NCI-H526 (cell line): Measurements from ENCODE around the gene RPS23.
"Not testable (repeated sequence)": the region's sequence is repeated elsewhere in the genome, so short reads cannot be mapped to it uniquely, and the experiment has no call there.

Source experiments
- DNase-seq, 2 experiments: peaks; one replicate each; lab custom pipeline; 2025; lab: John Stamatoyannopoulos, UW

RPS23 gene

GRCh38 chr5:82290005-82290404, 11.9 kb upstream of the RPS23 start:
- DNase-seq: no peak

GRCh38 chr5:82287625-82288024, 9.5 kb upstream of the RPS23 start:
- DNase-seq: no peak

- no peak for DNase-seq
These were observed 7.1 kb upstream of the RPS23 start for GRCh38 chr5:82285206-82285605.

- no peak for DNase-seq
These were observed 5.7 kb upstream of the RPS23 start for GRCh38 chr5:82283893-82284292.

GRCh38 chr5:82278711-82279370, 687 bp upstream of the RPS23 start:
- DNase-seq: no peak

GRCh38 chr5:82277613-82277986, 554 bp downstream of the RPS23 start:
- DNase-seq: no peak

DNA sequence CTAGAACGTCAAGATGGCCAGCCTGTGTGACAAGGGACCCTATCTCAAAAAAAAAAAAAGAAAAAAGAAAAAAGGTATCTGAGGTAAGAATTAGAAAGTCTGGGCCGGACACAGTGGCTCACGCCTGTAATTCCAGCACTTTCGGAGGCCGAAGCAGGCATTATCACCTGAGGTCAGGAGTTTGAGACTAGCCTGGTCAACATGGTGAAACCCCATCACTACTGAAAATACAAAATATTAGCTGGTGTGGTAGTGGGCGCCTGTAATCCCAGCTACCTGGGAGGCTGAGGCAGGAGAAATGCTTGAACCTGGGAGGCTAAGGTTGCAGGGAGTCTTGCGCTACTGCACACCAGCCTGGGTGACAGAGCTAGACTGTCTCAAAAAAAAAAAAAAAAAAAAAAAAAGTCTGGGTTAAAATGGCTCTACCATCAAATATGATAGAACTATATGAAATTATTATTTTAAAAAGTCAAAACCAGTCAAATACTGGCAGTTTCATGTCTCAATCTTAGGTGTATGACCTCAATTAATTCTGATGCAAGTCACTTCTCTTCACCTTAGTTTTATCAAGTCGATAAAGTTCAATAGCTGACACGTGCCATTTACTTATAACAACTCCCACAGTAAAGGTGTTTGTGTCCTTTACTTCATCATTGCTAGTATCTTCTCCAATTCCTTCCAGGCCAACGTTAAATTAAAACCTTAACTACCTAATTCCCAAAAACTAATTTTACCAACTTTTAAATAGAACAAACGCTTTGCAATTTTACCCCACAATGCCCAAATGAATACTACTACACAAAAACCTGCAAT, 1.1 kb downstream of the RPS23 start:
- no peak for DNase-seq

GRCh38 chr5:82275216-82275664, 2.9 kb downstream of the RPS23 start:
- no peak for DNase-seq

- DNase-seq: no peak
These were observed 3.6 kb downstream of the RPS23 start for GRCh38 chr5:82274343-82275211.

DNA sequence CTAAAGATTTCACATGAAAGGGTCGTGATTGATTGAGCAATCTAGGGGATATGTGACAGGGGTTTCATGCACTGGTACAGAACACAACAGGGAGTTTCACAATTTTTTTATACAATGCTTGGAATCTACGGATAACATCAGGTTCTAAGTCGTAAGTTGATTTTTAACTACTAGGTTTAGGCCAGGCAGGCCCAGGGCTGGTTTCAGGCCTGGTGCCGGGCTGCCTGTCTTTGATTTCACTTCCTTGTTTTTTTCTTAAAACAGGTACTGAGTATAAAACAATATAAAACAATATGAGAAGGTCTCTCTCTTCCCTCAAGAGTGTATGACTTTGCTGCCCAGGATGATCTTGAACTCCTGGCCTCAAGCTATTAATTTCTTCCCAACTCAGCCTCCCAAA, 4.7 kb downstream of the RPS23 start:
- not testable (repeated sequence) for DNase-seq

- DNase-seq: not testable (repeated sequence)
These were observed 5.4 kb downstream of the RPS23 start for GRCh38 chr5:82272571-82273356.

- not testable (repeated sequence) for DNase-seq
These were observed 8.8 kb downstream of the RPS23 start for GRCh38 chr5:82269363-82269762.

GRCh38 chr5:82267297-82267933, 10.7 kb downstream of the RPS23 start:
- not testable (repeated sequence) for DNase-seq

DNA sequence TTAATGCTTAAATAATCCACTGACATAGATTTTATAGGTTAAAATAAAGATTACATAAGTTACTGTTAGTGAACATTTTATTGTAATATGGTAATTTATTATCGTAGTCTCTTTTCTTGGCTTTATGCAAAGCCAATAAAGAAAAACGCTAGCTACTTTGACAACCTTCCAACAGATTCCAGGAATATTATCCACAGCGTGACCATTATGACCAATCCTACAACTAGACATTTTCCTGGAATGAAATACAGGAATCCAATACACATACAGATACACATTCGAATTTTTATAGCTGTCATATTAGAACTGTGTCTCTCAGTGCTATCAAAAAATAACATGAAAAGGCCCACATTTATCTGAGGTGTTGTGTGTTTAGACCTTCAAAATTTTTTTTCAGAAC, 13.1 kb downstream of the RPS23 start:
- no peak for DNase-seq

DNA sequence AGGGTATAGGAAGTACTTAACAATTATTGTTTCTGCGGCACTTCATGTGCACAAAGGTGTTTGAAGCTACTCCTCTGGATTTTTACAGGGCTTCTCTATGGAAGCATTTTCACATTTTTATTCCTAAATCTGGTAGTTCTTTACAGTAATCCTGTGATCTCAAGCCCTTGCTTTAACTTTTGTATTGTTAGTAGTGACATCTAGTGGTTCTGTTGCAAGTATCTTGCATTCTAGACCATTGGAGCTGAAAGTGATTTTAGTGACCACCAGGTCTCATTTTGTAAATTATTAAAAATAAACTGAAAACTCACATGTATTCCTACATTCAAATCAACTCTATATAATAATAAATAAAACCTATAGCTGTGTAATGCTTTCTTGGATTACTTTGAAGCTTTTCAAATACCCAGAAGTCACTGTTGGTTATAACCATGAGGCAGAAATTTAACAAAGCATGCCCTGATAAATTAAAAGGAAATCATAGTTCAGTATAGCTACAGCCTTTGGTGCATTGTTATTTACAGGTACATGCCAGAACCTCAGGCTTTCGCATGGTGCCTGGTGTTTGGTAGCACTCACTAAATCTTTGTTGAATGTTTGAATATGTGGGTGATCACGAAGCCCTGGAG, 18.9 kb downstream of the RPS23 start:
- DNase-seq: peak in 1 of 2 experiments; percentile 1

- no peak for DNase-seq
These were observed 20.4 kb downstream of the RPS23 start for GRCh38 chr5:82257729-82258128.

DNA sequence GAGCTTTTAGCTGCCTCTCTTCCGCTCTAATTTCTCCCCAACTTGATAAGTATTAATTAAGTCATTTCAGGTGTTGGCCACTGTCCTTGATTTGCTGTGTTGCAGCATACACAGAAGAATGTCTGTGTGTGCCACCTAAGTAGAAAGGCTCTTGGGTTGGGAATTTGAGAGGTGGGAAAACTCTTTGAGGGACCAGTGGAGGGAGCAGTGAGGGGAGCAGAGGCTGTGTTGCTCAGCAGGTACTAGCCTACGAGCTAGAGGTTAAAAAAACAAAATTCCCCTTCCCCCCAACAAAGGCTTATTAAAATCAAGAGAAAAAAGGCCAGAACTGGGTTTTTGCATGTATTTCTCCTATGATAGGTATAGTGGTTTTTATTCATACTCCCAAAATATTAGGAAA, 20.9 kb downstream of the RPS23 start:
- DNase-seq: no peak

DNA sequence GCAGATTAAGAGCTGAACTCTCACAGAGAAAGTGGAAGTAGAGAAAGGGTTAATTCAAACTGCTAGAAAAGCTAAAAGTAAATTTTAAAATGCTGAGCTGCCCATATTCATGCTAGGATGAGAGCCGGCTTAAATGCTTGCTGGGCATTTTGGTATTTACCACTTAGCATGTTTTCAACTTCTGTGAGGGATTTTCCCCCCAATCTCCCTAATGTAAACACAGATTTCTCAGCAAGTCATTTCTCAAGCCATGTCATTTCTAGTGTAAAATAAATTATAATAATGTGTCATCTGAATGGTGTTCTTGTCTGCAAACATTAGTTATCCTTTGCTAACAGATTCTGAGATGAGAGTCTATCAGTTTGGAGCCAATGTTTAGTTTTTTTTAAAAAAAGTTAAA, 22.3 kb downstream of the RPS23 start:
- DNase-seq: no peak

GRCh38 chr5:82252744-82253143, 25.4 kb downstream of the RPS23 start:
- no peak for DNase-seq

- no peak for DNase-seq
These were observed 31.1 kb downstream of the RPS23 start for GRCh38 chr5:82246960-82247574.
